ENCODE measurements around the gene SLC52A1. TPM values are rescaled to one million over a fixed set of nuclear protein-coding genes. Genes with fewer than 3 reads are reported as not detected.

The SLC52A1 gene
- polyA plus RNA-seq, 6 donors from 2014 or later, result not detected

DNA sequence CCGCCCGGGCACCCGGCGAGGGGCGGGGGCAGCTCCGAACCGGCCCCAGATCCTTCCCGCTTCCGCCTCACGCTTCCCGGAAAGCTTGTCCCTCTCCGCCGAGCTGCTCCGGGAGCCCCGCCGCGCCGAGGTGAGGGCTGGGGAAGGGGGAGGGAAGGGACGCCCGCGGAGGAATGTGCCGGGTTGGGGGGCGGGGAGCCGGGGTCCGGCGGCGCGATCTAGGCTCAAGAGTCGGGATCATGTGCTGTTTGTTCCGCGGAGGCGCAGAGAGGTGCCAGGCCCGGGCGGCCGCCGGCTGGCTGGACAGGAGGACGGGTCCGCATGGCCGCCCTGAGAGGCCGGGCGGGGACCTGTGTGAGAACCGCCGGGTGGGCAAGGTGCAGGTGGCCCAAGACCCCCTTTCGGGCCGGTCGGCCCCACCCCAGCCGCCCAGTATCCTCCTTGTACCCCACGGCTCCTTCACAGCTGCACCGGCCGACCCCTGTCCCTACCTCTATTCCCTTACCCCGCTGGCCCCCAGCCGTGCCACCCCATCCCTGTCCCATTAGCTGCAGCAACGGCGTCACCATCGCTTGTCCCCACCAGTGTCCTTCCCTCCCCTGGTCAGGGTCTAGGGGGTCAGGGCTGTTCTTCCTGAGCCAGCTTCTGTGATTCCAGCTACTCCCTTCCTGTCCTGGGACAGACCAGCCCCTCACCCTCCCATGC lies 37.0 kb downstream of the SLC52A1 start:
- peaks cover 0 to 13% (median 3%) of the 10 kb centered on the region in 3 donors for H3K27me3 Mint-ChIP-seq
- peaks cover 23 to 30% (median 28%) of the 10 kb centered on the region in 3 donors for H3K4me1 Mint-ChIP-seq
- peak overlapping the region; percentile 52 to 93 (median 84) for H3K4me3 Mint-ChIP-seq
- no peaks in the 10 kb centered on the region for H3K9me3 Mint-ChIP-seq
- ATAC-seq (ENCODE audit: low read depth in 2 of 2), result peak; percentile 2 to 5
- H3K36me3 Mint-ChIP-seq, result peaks cover 0 to 4% of the 10 kb centered on the region in 2 donors
- no peak for DNase-seq
- peak overlapping the region in 2 of 6 donors; percentile 50 to 93 for H3K27ac Mint-ChIP-seq

DNA sequence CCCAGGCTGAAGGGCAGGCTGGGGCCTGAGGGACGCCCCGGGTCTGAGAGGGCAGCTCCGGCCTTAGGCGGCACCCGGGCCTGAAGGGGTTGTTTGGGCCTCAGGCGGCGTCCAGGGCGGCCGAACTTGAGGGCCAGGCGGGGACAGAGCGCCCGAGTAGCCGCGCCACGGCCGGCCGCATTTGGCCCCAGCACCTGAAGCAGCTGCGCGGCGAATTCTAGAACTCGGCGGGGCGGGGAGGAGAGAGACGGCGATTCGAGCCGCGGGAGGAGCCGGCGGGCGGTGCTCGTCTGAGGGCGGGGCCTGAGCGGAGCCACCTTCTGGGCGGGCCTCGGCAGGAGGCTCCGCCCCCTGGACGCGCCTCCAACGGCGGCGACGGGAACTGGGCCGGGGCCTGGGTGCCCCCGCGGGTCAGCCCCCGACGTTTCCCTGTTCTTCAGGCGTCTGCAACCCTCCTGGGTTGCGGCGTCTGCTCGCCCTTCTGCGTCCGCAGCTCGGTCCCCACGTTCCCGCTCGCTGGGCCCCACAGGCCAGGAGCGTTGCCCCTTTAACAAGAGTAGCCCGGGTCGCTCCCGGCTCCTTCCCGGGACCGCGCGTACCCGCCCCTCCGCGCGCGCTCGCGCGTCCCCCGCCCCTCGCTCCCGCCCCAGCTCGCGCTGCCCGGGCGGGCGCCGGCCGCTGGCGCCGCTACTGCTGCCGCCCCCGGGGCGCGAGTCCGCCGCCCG lies 37.8 kb downstream of the SLC52A1 start, which contains the start of the genes INCA1 and KIF1C:
TSS of gene INCA1 (minus strand) at position 221 of the 725 bp plus-strand sequence. CDS start 3,085 bp downstream, outside the sequence.
TSS of gene KIF1C (plus strand) at position 649 of the 725 bp plus-strand sequence. CDS start 2,297 bp downstream, outside the sequence.
- Mint-ChIP-seq H3K4me3 (peak within 1 kb of the TSS; percentile 79 to 93 (median 86)), H3K36me3 (peaks cover 0 to 4% of the 10 kb centered on the region in 2 donors), H3K4me1 (peaks cover 23 to 30% (median 28%) of the 10 kb centered on the region in 3 donors), H3K27me3 (peaks cover 0 to 13% (median 3%) of the 10 kb centered on the region in 3 donors), H3K9me3 (no peaks in the 10 kb centered on the region), H3K27ac (peak within 1 kb of the TSS in 4 of 6 donors; percentile 29 to 93 (median 66))
- peak; percentile 91 to 93 for ATAC-seq (ENCODE audit: low read depth in 2 of 2)
- peak; percentile 91 for DNase-seq

DNA sequence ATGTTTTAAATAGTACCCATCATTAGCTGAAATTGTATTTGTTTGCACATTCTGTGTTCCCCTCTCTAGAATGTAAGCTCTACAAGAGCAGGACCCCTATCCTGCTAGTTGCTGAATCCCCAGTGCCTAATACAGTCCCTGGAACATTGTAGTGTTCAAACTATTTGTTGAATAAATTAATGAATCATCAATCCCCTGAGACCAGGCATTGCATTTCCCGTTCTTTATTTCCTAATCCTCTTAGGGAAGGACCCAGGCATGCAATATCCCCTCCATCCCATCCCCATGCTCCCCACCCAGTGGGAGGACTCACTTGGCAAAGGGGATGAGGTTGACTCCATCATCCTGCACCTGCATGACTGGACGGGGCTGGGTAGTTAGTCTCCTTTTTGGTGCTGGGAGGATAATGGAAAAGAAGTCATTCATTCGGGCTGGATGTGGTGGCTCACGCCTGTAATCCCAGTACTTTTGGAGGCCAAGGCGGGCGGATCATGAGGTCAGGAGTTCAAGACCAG lies 41.1 kb downstream of the SLC52A1 start:
- H3K4me3 Mint-ChIP-seq, result peak overlapping the region in 1 of 8 donors; percentile 7
- peaks cover 0 to 13% (median 0%) of the 10 kb centered on the region in 3 donors for H3K27me3 Mint-ChIP-seq

DNA sequence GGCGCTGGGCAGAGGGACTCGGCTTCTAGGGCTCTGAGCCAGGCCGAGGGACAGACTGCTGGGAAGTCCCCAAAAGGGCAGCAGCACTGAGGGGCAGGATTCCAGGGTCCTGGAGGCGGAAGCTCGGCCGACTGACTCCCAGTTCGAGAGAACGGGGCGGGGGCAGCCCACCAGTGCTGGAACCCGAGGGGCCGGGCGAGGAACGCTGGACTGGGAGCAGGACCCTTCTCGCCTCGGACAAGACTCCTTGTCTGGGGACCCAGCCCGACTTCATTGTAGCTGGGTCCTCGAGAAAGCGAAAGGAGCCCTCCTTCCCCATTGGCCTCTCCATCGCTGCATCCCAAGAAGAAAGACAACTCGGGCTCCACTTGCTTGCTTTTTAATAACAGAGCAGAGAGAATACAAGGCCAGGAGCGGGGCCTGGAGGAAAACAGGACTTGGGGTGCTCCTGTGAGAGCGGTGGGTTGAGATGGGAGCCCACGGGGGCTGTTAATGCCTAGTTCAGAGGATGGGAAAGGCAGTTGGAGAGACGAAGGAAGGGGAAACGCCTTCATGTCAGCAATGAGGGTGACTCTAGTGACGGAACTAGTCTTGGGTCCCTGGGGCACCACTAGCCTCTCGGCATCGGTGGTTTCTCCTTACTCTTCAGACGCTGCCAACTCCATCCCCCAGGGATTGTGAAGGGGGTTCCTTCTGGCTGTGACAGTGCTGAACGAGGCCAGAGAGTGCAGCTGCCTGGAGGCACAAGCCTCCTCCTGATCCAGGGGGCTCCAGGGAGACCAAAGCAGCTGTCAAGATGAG lies 47.3 kb downstream of the SLC52A1 start:
- no peaks in the 10 kb centered on the region for H3K27me3 Mint-ChIP-seq
- peaks cover 40 to 41% (median 40%) of the 10 kb centered on the region in 3 donors for H3K4me1 Mint-ChIP-seq
- peak; percentile 44 to 62 for ATAC-seq (ENCODE audit: low read depth in 2 of 2)
- H3K4me3 Mint-ChIP-seq, result peak overlapping the region; percentile 83 to 96 (median 94)
- H3K36me3 Mint-ChIP-seq, result peaks cover 0 to under 1% of the 10 kb centered on the region in 2 donors
- DNase-seq, result no peak
- H3K27ac Mint-ChIP-seq, result peak overlapping the region; percentile 92 to 96 (median 96)
- H3K9me3 Mint-ChIP-seq, result no peaks in the 10 kb centered on the region

More for the DNA sequence above, 41.1 kb downstream of the SLC52A1 start:
- ATAC-seq (ENCODE audit: low read depth in 2 of 2) (no peak), DNase-seq (no peak)
- Mint-ChIP-seq H3K27ac (no peak overlapping the region), H3K36me3 (no peaks in the 10 kb centered on the region), H3K4me1 (peaks cover 22 to 25% (median 25%) of the 10 kb centered on the region in 3 donors), H3K9me3 (no peaks in the 10 kb centered on the region)

DNA sequence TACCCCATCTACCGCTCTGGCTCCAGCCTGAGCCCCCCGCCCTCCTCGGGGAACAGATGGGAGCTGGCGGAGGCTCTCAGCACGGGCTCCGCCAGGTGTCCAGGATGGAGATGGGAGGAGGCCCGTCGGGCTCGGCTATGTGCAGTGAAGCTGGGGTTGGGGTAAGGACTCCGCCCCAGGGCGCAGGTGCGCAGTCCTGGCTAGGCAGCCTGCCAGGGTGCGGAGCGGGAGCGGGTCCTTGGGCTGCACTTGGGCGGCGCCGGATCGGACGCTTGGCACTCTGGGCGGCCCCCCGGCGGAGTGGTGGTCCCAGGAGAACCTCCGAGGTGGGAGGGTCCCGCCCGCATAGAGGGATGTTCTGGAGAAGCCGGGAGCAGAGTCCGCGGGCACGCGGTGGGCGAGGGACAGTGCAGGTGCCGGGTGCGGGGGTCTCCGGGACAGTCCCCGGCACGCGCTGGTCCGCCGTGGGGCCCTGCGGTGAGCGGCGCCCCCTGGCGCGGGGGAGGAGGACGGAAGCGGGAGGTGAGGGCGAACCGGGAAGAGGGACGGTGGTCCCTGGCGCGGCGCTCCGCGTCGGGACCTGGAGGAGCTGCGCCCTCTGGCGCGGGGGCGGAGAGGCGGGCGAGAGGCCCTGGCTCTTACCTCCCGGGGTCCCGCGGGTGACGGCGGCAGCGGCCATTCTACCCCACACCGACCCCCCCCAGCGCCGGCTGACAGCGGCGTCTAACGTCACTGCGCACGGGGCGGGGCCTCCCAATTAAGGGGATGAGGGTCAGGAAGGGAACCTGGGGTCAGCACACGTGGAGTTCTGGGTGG lies 48.1 kb downstream of the SLC52A1 start, which contains the start of gene CAMTA2:
TSS of gene CAMTA2 (minus strand) at position 725 of the 816 bp plus-strand sequence. CDS start 1,453 bp downstream, outside the sequence.
- Mint-ChIP-seq H3K36me3 (peaks cover 3 to 8% of the 10 kb centered on the region in 2 donors), H3K27ac (peak within 1 kb of the TSS; percentile 92 to 96 (median 96)), H3K9me3 (no peaks in the 10 kb centered on the region), H3K4me3 (peak within 1 kb of the TSS; percentile 83 to 96 (median 94)), H3K27me3 (no peaks in the 10 kb centered on the region), H3K4me1 (peaks cover 44 to 48% (median 46%) of the 10 kb centered on the region in 3 donors)
- DNase-seq (peak; percentile 85), ATAC-seq (ENCODE audit: low read depth in 2 of 2) (peak; percentile 81)

DNA sequence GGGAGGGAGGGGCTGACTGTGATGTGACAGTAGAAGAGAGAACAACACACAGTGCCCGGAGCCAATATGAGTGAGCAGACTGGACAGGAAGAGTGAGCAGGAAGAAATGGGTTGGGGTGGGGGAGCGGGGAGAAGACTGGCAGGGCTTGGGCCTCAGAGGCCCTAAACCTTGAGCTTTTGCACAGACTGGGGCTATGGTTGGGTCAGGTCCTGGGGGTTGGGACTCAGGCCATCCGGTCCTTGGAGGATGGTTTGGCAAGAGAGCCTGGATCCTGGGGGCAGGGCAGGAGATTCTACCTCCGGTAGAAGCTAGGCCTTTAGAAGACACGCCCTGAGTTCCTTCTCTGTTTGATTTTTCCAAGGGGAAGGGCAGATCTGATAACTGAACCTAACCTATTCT lies 48.8 kb downstream of the SLC52A1 start:
- peaks cover 4 to 16% of the 10 kb centered on the region in 2 donors for H3K36me3 Mint-ChIP-seq
- ATAC-seq (ENCODE audit: low read depth in 2 of 2), result no peak
- no peaks in the 10 kb centered on the region for H3K27me3 Mint-ChIP-seq
- H3K4me1 Mint-ChIP-seq, result peaks cover 50 to 55% (median 53%) of the 10 kb centered on the region in 3 donors
- DNase-seq, result no peak
- H3K27ac Mint-ChIP-seq, result peak overlapping the region in 5 of 6 donors; percentile 65 to 96 (median 91)
- no peaks in the 10 kb centered on the region for H3K9me3 Mint-ChIP-seq
- H3K4me3 Mint-ChIP-seq, result peak overlapping the region; percentile 83 to 96 (median 94)

Other genes starting within 250 kb of the SLC52A1 start
- not detected for gene VMO1, start 249.1 kb downstream of the SLC52A1 start, polyA plus RNA-seq (ENCODE audit: low read depth in 6 of 6)
- not detected for gene GLTPD2, start 246.5 kb downstream of the SLC52A1 start, polyA plus RNA-seq (ENCODE audit: low read depth in 6 of 6)
- gene PSMB6, start 239.3 kb downstream of the SLC52A1 start, polyA plus RNA-seq (ENCODE audit: low read depth in 6 of 6), result 100 to 1,000 TPM; 237 to 479 (median 273) TPM
- 1 to 10 TPM in 5 of 6 donors, under 1 TPM in 1; 0.54 to 4.6 (median 3.7) TPM for gene PLD2, start 228.3 kb downstream of the SLC52A1 start, polyA plus RNA-seq (ENCODE audit: low read depth in 6 of 6)
- 10 to 100 TPM in 1 of 6 donors, 1 to 10 TPM in 5; 1.1 to 13.6 (median 6.6) TPM for gene MINK1, start 202.1 kb downstream of the SLC52A1 start, polyA plus RNA-seq (ENCODE audit: low read depth in 6 of 6)
- 1 to 10 TPM in 5 of 6 donors, not detected in 1; 1.6 to 2.6 (median 2.1) TPM for gene C17orf107, start 135.9 kb downstream of the SLC52A1 start, polyA plus RNA-seq (ENCODE audit: low read depth in 6 of 6)
- gene CHRNE, start 132.3 kb downstream of the SLC52A1 start, polyA plus RNA-seq (ENCODE audit: low read depth in 6 of 6), result under 1 TPM in 5 of 6 donors, not detected in 1; 0.18 to 0.59 (median 0.37) TPM
- gene GP1BA, start 103.1 kb downstream of the SLC52A1 start, polyA plus RNA-seq (ENCODE audit: low read depth in 6 of 6), result under 1 TPM in 4 of 6 donors, not detected in 2; 0.42 to 1.00 (median 0.56) TPM
- gene SLC25A11, start 95.4 kb downstream of the SLC52A1 start, polyA plus RNA-seq (ENCODE audit: low read depth in 6 of 6), result 10 to 100 TPM; 61.0 to 89.1 (median 71.4) TPM
- 10 to 100 TPM; 19.9 to 25.8 (median 22.7) TPM for gene RNF167, start 95.2 kb downstream of the SLC52A1 start, polyA plus RNA-seq (ENCODE audit: low read depth in 6 of 6)
- 1,000 to 10,000 TPM; 1,151 to 1,601 (median 1,370) TPM for gene PFN1, start 86.9 kb downstream of the SLC52A1 start, polyA plus RNA-seq (ENCODE audit: low read depth in 6 of 6)
- gene ENO3, start 84.3 kb downstream of the SLC52A1 start, polyA plus RNA-seq (ENCODE audit: low read depth in 6 of 6), result 1 to 10 TPM in 4 of 6 donors, under 1 TPM in 1, not detected in 1; 0.79 to 3.2 (median 1.2) TPM
- gene SPAG7, start 67.6 kb downstream of the SLC52A1 start, polyA plus RNA-seq (ENCODE audit: low read depth in 6 of 6), result 100 to 1,000 TPM in 3 of 6 donors, 10 to 100 TPM in 3; 92.4 to 171 (median 104) TPM
- gene CAMTA2, start 47.8 kb downstream of the SLC52A1 start, polyA plus RNA-seq (ENCODE audit: low read depth in 6 of 6), result 10 to 100 TPM in 1 of 6 donors, 1 to 10 TPM in 5; 3.3 to 16.7 (median 5.2) TPM
- gene INCA1, start 37.9 kb downstream of the SLC52A1 start, polyA plus RNA-seq (ENCODE audit: low read depth in 6 of 6), result under 1 TPM in 3 of 6 donors, not detected in 3; 0.40 to 0.98 (median 0.41) TPM
- 1 to 10 TPM in 3 of 6 donors, under 1 TPM in 2, not detected in 1; 0.16 to 3.6 (median 2.0) TPM for gene KIF1C, start 37.5 kb downstream of the SLC52A1 start, polyA plus RNA-seq (ENCODE audit: low read depth in 6 of 6)
- 1 to 10 TPM; 1.7 to 4.1 (median 3.6) TPM for gene ZFP3, start 43.0 kb upstream of the SLC52A1 start, polyA plus RNA-seq (ENCODE audit: low read depth in 6 of 6)
- gene ZNF232, start 76.5 kb upstream of the SLC52A1 start, polyA plus RNA-seq (ENCODE audit: low read depth in 6 of 6), result 10 to 100 TPM in 3 of 6 donors, 1 to 10 TPM in 3; 6.3 to 25.3 (median 10.1) TPM
- under 1 TPM; 0.06 to 0.37 (median 0.12) TPM for gene USP6, start 80.6 kb upstream of the SLC52A1 start, polyA plus RNA-seq (ENCODE audit: low read depth in 6 of 6)
- gene ZNF594, start 156.4 kb upstream of the SLC52A1 start, polyA plus RNA-seq (ENCODE audit: low read depth in 6 of 6), result 1 to 10 TPM in 5 of 6 donors, under 1 TPM in 1; 0.82 to 4.8 (median 4.0) TPM
- gene SCIMP, start 199.4 kb upstream of the SLC52A1 start, polyA plus RNA-seq (ENCODE audit: low read depth in 6 of 6), result 100 to 1,000 TPM in 3 of 6 donors, 10 to 100 TPM in 3; 80.4 to 181 (median 103) TPM
- 10 to 100 TPM; 54.6 to 90.2 (median 71.8) TPM for gene RABEP1, start 246.9 kb upstream of the SLC52A1 start, polyA plus RNA-seq (ENCODE audit: low read depth in 6 of 6)

Data from naive B cell (primary cell).